HepG2 (cell line): Measurements from ENCODE around the gene VPS18. TPM values are rescaled to one million over a fixed set of nuclear protein-coding genes. Genes with fewer than 3 reads are reported as not detected.

ENCODE experiments used
- BRD4 ChIP-seq: sonication (generic); formaldehyde crosslinking; IDR thresholded peaks from 2 replicates; pipeline ENCODE4 v1.4.0; 2020; ENCODE audit warnings: missing genetic modification reagents
- DNMT1 ChIP-seq: sonication (generic); formaldehyde crosslinking; IDR thresholded peaks from 2 replicates; pipeline ENCODE4 v1.5.1; 2020; ENCODE audit warnings: mild to moderate bottlenecking, missing genetic modification reagents
- FOXO4 ChIP-seq: sonication (generic); formaldehyde crosslinking; conservative IDR thresholded peaks from 2 replicates; pipeline ENCODE4 v1.8.1; 2023; ENCODE audit warnings: missing genetic modification reagents
- HMG20A ChIP-seq: IDR thresholded peaks from 2 replicates; pipeline ENCODE4 v1.6.1; 2016; ENCODE audit warnings: borderline replicate concordance
- KDM6A ChIP-seq: IDR thresholded peaks from 2 replicates; pipeline ENCODE4 v1.6.1; 2016; ENCODE audit warnings: low read depth
- RFX3 ChIP-seq: IDR thresholded peaks from 2 replicates; pipeline ENCODE4 v1.6.1; 2016; ENCODE audit warnings: missing biosample characterization, missing genetic modification reagents
- RORA ChIP-seq: sonication (generic); formaldehyde crosslinking; IDR thresholded peaks from 2 replicates; pipeline ENCODE4 v1.5.0; 2020; ENCODE audit warnings: mild to moderate bottlenecking, missing genetic modification reagents, moderate library complexity
- ZFP82 ChIP-seq: sonication (generic); formaldehyde crosslinking; IDR thresholded peaks from 2 replicates; pipeline ENCODE4 v1.5.1; 2020; ENCODE audit warnings: mild to moderate bottlenecking, missing genetic modification reagents, borderline replicate concordance
- ZIK1 ChIP-seq: sonication (generic); formaldehyde crosslinking; IDR thresholded peaks from 2 replicates; pipeline ENCODE4 v1.5.0; 2020; ENCODE audit warnings: mild to moderate bottlenecking, low read depth, missing genetic modification reagents, borderline replicate concordance
- ZNF407 ChIP-seq: sonication (generic); formaldehyde crosslinking; IDR thresholded peaks from one replicate; pipeline ENCODE4 v1.5.1; 2020; ENCODE audit warnings: mild to moderate bottlenecking, missing genetic modification reagents; ENCODE audit errors: not compliant biosample characterization
- polyA plus RNA-seq, 8 experiments: library from polyadenylated mRNA; depleted of rRNA in 3 of 8; stranded (reverse) in 7 of 8; unstranded in 1 of 8; fragments of >200 nt; fragmentation: Illumina TruSeq in 4 of 8; extraction: Trizol in 4 of 8; gene quantifications; 2 replicates each; pipeline versions ENCODE4 v1.2.1 to v1.2.3, GENCODE V29; 2011 to 2016; ENCODE audit warnings: low read depth in 4 of 8, missing spikeins in 1 of 8, mixed read lengths in 1 of 8; ENCODE audit not compliant: insufficient read depth in 1 of 8
- total RNA-seq, 5 experiments: library from RNA; depleted of rRNA; stranded (reverse); fragments of >200 nt; fragmentation: Illumina TruSeq; extraction: Trizol; gene quantifications; 2 replicates each; pipeline ENCODE4 v1.2.3, GENCODE V29; 2016; ENCODE audit warnings: low read depth in 1 of 5

Gene VPS18
- total and polyA plus RNA-seq, 2 of the 13 experiments (the other 11 are each of a cell fraction or from before 2014, with no cell fraction given), result 5.8 to 17.0 TPM

GRCh38 chr15:40941528-40942336 lies 47.5 kb downstream of the VPS18 start (continued):
- TF ChIP-seq ZNF407 (CRISPR knock-in tag) (no peak), FOXO4 (CRISPR knock-in tag) (no peak), RORA (no peak), ZFP82 (no peak), ZIK1 (CRISPR knock-in tag) (peak; percentile 69; the same call in 1 of the 2 replicates), HMG20A (CRISPR knock-in tag) (no peak), DNMT1 (CRISPR knock-in tag) (no peak), RFX3 (CRISPR knock-in tag) (no peak), KDM6A (no peak), BRD4 (CRISPR knock-in tag) (0 out of 2 replicates have a peak, but pooled peaks have one; percentile 17)
